ENCODE data around the gene CARS1. TPM values are rescaled to one million over a fixed set of nuclear protein-coding genes. Genes with fewer than 3 reads are reported as not detected.

The CARS1 gene
- polyA plus RNA-seq, 1 donor, result 41.6 TPM

- no peak overlapping the region for H3K27ac ChIP-seq (ENCODE audit: low read length)
- no peak for DNase-seq
- H3K4me3 ChIP-seq (ENCODE audit: low read length), result no peak overlapping the region
- no peaks in the 10 kb centered on the region for H3K9me3 ChIP-seq (ENCODE audit: control insufficient read depth, low read depth, low read length)
- peaks cover 91% of the 10 kb centered on the region for H3K36me3 ChIP-seq (ENCODE audit: control insufficient read depth, insufficient read depth, low read length)
- 92% methylated on average over 2 of the region's 3 CpGs for WGBS (ENCODE audit: insufficient coverage, low lambda C conversion rate)
- no peaks in the 10 kb centered on the region for H3K4me1 ChIP-seq (ENCODE audit: control insufficient read depth, insufficient read depth, low read length)
- no peaks in the 10 kb centered on the region for H3K27me3 ChIP-seq (ENCODE audit: control insufficient read depth, insufficient read depth, low read length)
These were observed 99.0 kb downstream of the CARS1 start for GRCh38 chr11:2958251-2958650.

DNA sequence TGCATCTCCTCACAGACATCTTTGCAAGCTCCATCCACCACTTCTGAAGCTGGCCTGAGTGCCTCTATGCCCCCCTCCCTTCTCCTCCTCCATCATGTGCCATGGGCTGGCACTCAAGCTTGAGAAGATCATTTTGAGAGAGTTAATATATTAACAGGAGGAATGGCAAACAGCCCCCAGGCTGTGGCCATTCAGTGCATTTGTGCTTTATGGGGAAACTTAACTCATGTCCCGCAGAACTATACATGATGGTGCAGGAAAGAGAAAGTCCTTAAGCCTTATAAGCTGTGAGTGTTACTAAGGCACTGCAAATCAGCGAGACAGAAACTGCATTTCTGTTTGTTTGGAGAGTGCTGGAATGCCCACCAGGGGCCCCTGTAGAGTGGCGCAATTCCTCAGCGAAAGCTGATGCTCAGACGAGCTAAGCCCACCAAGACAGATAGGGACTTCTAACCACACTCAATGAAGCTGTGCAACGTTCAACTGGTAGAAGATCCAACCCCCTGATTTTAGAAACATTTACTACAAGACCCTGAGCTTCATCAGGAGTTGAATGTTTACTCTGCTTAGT lies 101.2 kb downstream of the CARS1 start:
- Histone ChIP-seq H3K9me3 (ENCODE audit: control insufficient read depth, low read depth, low read length) (no peaks in the 10 kb centered on the region), H3K27me3 (ENCODE audit: control insufficient read depth, insufficient read depth, low read length) (no peaks in the 10 kb centered on the region), H3K4me3 (ENCODE audit: low read length) (no peak overlapping the region), H3K27ac (ENCODE audit: low read length) (no peak overlapping the region), H3K4me1 (ENCODE audit: control insufficient read depth, insufficient read depth, low read length) (no peaks in the 10 kb centered on the region), H3K36me3 (ENCODE audit: control insufficient read depth, insufficient read depth, low read length) (peaks cover 96% of the 10 kb centered on the region)
- no peak for DNase-seq
- no CpG with 5 or more reads among the region's 6 CpGs for WGBS (ENCODE audit: insufficient coverage, low lambda C conversion rate)

GRCh38 chr11:2954263-2954662 lies 103.0 kb downstream of the CARS1 start:
- Histone ChIP-seq H3K4me3 (ENCODE audit: low read length) (no peak overlapping the region), H3K9me3 (ENCODE audit: control insufficient read depth, low read depth, low read length) (no peaks in the 10 kb centered on the region), H3K27ac (ENCODE audit: low read length) (no peak overlapping the region), H3K36me3 (ENCODE audit: control insufficient read depth, insufficient read depth, low read length) (peaks cover 94% of the 10 kb centered on the region), H3K27me3 (ENCODE audit: control insufficient read depth, insufficient read depth, low read length) (no peaks in the 10 kb centered on the region), H3K4me1 (ENCODE audit: control insufficient read depth, insufficient read depth, low read length) (no peaks in the 10 kb centered on the region)
- no CpG with 5 or more reads among the region's 6 CpGs for WGBS (ENCODE audit: insufficient coverage, low lambda C conversion rate)
- no peak for DNase-seq

DNA sequence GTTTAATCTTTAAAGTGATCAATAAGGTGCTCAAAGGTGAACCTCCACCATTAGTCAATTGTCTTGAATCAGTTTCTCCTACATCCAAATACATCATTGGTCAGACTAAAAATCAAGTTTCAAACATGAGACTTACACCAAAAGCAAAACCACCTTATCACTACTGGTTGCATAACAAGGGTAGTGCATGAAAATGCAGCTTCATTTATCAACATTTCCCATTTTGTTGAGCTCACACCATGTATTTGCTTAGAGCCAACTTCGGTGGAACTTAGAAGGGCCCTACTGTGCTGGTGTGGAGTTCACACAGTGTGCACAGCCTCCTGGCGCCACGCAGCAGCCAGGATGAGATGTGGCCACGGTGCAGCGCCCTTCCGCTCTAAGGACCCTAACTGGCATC lies 104.9 kb downstream of the CARS1 start:
- H3K27ac ChIP-seq (ENCODE audit: low read length), result no peak overlapping the region
- WGBS (ENCODE audit: insufficient coverage, low lambda C conversion rate), result no CpG with 5 or more reads among the region's 6 CpGs

DNA sequence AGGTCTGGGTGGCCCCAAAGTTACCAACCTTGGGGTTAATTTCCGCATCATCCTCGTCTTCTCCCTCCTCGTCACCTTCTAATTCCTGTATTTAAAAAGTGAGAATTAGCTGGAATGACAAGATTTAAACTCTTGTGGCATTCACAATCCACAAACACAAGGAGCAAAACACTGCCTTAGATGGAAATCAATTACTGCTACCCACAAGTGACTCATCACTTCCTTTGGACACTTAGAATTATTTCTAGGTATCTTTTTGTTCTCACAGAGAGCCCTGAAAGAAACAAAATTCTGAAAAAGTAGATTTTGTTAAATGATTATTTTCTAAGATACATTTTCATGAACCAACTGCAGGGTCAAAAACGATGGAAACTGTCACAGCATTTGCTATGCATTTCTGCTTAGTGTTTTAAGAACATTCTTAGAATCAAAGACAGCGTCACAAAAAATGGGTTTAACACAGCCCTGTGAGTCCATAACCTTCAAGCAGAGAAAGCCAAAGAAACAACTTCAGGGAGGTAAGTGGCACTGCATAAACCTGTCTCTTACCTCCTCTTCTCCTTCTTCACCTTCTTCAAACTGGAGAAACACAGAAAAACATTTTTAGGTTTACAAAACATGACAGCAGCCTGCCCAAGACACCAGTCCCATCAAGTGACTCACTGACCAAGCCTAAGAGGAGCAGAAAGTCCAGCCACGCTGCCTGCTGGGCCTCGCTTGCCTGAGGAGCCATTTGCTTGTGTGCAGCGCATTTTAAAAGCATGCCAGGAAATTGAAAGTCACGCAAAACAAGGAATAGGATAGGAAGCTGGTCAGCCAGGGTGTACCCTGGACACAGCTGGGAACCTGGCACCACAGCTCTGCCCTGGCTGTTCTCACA lies 105.8 kb downstream of the CARS1 start:
- Histone ChIP-seq H3K27ac (ENCODE audit: low read length) (no peak overlapping the region), H3K4me1 (ENCODE audit: control insufficient read depth, insufficient read depth, low read length) (no peaks in the 10 kb centered on the region), H3K27me3 (ENCODE audit: control insufficient read depth, insufficient read depth, low read length) (no peaks in the 10 kb centered on the region), H3K36me3 (ENCODE audit: control insufficient read depth, insufficient read depth, low read length) (peaks cover 92% of the 10 kb centered on the region), H3K4me3 (ENCODE audit: low read length) (no peak overlapping the region), H3K9me3 (ENCODE audit: control insufficient read depth, low read depth, low read length) (no peaks in the 10 kb centered on the region)
- WGBS (ENCODE audit: insufficient coverage, low lambda C conversion rate), result 90% methylated on average over 2 of the region's 9 CpGs
- no peak for DNase-seq

More for the DNA sequence above, 104.9 kb downstream of the CARS1 start:
- no peak for DNase-seq
- Histone ChIP-seq H3K27me3 (ENCODE audit: control insufficient read depth, insufficient read depth, low read length) (no peaks in the 10 kb centered on the region), H3K36me3 (ENCODE audit: control insufficient read depth, insufficient read depth, low read length) (peaks cover 94% of the 10 kb centered on the region), H3K4me3 (ENCODE audit: low read length) (no peak overlapping the region), H3K9me3 (ENCODE audit: control insufficient read depth, low read depth, low read length) (no peaks in the 10 kb centered on the region), H3K4me1 (ENCODE audit: control insufficient read depth, insufficient read depth, low read length) (no peaks in the 10 kb centered on the region)

Other genes with a start within 250 kb of the CARS1 start
- gene CDKN1C, start 171.6 kb downstream of the CARS1 start, polyA plus RNA-seq, result 197 TPM
- gene PHLDA2, start 128.0 kb downstream of the CARS1 start, polyA plus RNA-seq, result 7.3 TPM
- 116 TPM for gene NAP1L4, start 65.1 kb downstream of the CARS1 start, polyA plus RNA-seq
- 14.1 TPM for gene OSBPL5, start 107.9 kb upstream of the CARS1 start, polyA plus RNA-seq
- not detected for gene MRGPRG, start 161.4 kb upstream of the CARS1 start, polyA plus RNA-seq
- gene MRGPRE, start 175.0 kb upstream of the CARS1 start, polyA plus RNA-seq, result not detected